Heart right ventricle (tissue), 16 donors: ENCODE measurements around the gene IQCC. TPM values are rescaled to one million over a fixed set of nuclear protein-coding genes. Genes with fewer than 3 reads are reported as not detected.

Experiments used
- ATAC-seq, 8 donors: fragments of 200-7000 bp; cut with Tn5 transposase; one replicate each; pipeline ENCODE4 v1.9.1; 2020; ENCODE audit warnings: mild to moderate bottlenecking in 8 of 8, moderate library complexity in 8 of 8, moderate number of reproducible peaks in 1 of 8
- DNase-seq, 2 donors: peaks; one replicate each; pipeline ENCODE4 v3.0.0-alpha.2; 2020
- H3K27ac ChIP-seq, 10 donors: fragments of 200-600 bp; sonication (generic) in 2 of 10; one replicate each; pipeline versions ENCODE4 v1.5.0 to v1.8.0; 2020 to 2022; ENCODE audit warnings: mild to moderate bottlenecking in 3 of 10
- H3K27me3 ChIP-seq, 7 donors: fragments of 200-600 bp; one replicate each; pipeline ENCODE4 v1.8.0; 2021 to 2022; ENCODE audit warnings: mild to moderate bottlenecking in 2 of 7
- H3K36me3 ChIP-seq, 9 donors: fragments of 200-600 bp; sonication (generic) in 1 of 9; one replicate each; pipeline versions ENCODE4 v1.5.0 to v1.8.0; 2020 to 2022; ENCODE audit warnings: mild to moderate bottlenecking in 2 of 9
- H3K4me1 ChIP-seq, 9 donors: fragments of 200-600 bp; sonication (generic) in 1 of 9; one replicate each; pipeline versions ENCODE4 v1.5.0 to v1.8.0; 2020 to 2022; ENCODE audit warnings: mild to moderate bottlenecking in 4 of 9
- H3K4me3 ChIP-seq, 10 donors: fragments of 200-600 bp; sonication (generic) in 2 of 10; one replicate each; pipeline versions ENCODE4 v1.5.0 to v1.8.0; 2020 to 2022; ENCODE audit warnings: mild to moderate bottlenecking in 7 of 10, moderate library complexity in 2 of 10
- H3K9me3 ChIP-seq, 11 donors: fragments of 200-600 bp in 10 of 11; sonication (generic) in 2 of 11; one replicate each; pipeline versions ENCODE4 v1.5.0 to v1.8.0; 2013 to 2022; ENCODE audit warnings: mild to moderate bottlenecking in 2 of 11, control low read depth in 1 of 11, moderate library complexity in 1 of 11
- WGBS, 2 donors: extraction: QIAGEN DNeasy Blood & Tissue Kit; methylation state at CpG; one replicate each; pipeline ENCODE4 v1.1.7; 2013; ENCODE audit warnings: inconsistent platforms in 1 of 2; 5-methylcytosine and 5-hydroxymethylcytosine counted together
- intact Hi-C, 10 donors: fragments of 100-400 bp; cut with DNase I; formaldehyde crosslinking; loops; one replicate each; pipeline versions ENCODE4 v1.11.1 to v1.14.2; 2022
- polyA plus RNA-seq, 2 donors: library from polyadenylated mRNA; stranded (reverse); fragments of 200-250 nt; gene quantifications; one replicate each; pipeline ENCODE4 v1.2.3, GENCODE V29; 2013
- total RNA-seq, 10 donors: library from RNA; stranded (reverse); fragmentation: NEBNext Ultra II Directional in 3 of 10; extraction: Animal tissue kit (Norgen Biotek cat#: 25700) in 3 of 10; gene quantifications; one replicate each; pipeline versions ENCODE4 v1.2.1 to v1.2.4, GENCODE V29; 2021 to 2023
- TF ChIP-seq, protein P1 (sequence below), 9 donors: fragments of 200-600 bp; sonication (generic) in 2 of 9; IDR thresholded peaks; one replicate each; pipeline versions ENCODE4 v1.5.0 to v1.8.0; 2021 to 2022; ENCODE audit warnings: antibody characterized with exemption in 9 of 9, mild to moderate bottlenecking in 5 of 9, moderate library complexity in 1 of 9
- donor health status: Arrhythmogenic right ventricular cardiomyopathy.
- donor health status: ischemic (EF 13 %, LVEDD 7.1; RV severe dilation, severe dysfunction).
- donor health status: healthy with polysubstance abuse.
- donor health status: DM: no; HTN: yes; CAD: no.
- donor health status: DM: no; HTN: no; CAD: no.
- donor health status: ischemic (EF 25% LVEDD 6.9; RV normal size, moderate dysfunction).
- donor health status: ischemic (EF 25% LVEDD 5.7; RV mildly dilated, moderate dysfunction).
- donor health status: healthy.
- donor health status: DM: yes; HTN: yes; CAD: no.
- donor health status: Ischemic cardiomyopathy.
- donor health status: ischemic (EF 35%, LVEDD 5.7; RV mildly dilated, moderate dysfunction).
- donor health status: nonischemic (EF 11% LVEDD 7.7; RV severe dilation, severe dysfunction).
- donor health status: DM: yes; HTN: yes; CAD: no.
- donor health status: PGD.
- donor health status: ischemic (EF 29% LVEDD 5.4; RV normal size, mild dysfunction).
- donor health status: nonischemic (EF 23%, LVEDD 6.1; RV moderate dilation, normal function).

The IQCC gene
- total and polyA plus RNA-seq, 12 donors: 0.34 to 2.0 (median 0.90) TPM

DNA sequence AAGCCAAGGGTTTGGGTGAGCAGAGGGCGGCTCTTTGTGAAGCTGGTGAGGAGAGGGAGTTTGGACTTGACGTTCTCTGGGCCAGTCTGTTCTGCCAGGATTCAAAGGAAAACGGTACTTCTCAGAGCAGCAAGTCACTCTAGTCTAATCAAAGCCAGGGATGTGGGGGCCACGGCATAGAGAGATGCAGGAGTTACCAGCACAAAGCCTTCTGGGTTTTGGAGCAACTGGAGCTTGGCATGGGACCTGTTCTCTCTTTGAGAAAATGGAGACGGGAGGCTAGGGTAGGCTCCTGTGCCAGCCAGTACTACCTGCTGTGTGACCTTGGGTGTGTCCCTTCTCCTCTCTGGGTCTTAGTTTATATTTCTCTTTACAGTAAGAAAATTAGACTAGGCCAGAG, 23.9 kb upstream of the IQCC start:
- Histone ChIP-seq H3K36me3 (peaks cover 0 to 59% (median 22%) of the 10 kb centered on the region in 9 donors), H3K4me1 (peaks cover 3 to 71% (median 45%) of the 10 kb centered on the region in 9 donors), H3K27ac (peak overlapping the region in 3 of 10 donors; percentile 95 to 97 (median 96)), H3K9me3 (no peaks in the 10 kb centered on the region), H3K27me3 (no peaks in the 10 kb centered on the region), H3K4me3 (peak overlapping the region in 7 of 10 donors; percentile 63 to 80 (median 73))
- WGBS, 2 donors: 84 to 85% methylated on average over 5 of the region's 5 CpGs
- no peak for ATAC-seq
- intact Hi-C loops: loop anchor here in 1 of 10 donors (2.0 kb wide), 1 partner anchor 35 kb away; no protein-coding TSS in a partner anchor
- TF ChIP-seq, protein P1, sequence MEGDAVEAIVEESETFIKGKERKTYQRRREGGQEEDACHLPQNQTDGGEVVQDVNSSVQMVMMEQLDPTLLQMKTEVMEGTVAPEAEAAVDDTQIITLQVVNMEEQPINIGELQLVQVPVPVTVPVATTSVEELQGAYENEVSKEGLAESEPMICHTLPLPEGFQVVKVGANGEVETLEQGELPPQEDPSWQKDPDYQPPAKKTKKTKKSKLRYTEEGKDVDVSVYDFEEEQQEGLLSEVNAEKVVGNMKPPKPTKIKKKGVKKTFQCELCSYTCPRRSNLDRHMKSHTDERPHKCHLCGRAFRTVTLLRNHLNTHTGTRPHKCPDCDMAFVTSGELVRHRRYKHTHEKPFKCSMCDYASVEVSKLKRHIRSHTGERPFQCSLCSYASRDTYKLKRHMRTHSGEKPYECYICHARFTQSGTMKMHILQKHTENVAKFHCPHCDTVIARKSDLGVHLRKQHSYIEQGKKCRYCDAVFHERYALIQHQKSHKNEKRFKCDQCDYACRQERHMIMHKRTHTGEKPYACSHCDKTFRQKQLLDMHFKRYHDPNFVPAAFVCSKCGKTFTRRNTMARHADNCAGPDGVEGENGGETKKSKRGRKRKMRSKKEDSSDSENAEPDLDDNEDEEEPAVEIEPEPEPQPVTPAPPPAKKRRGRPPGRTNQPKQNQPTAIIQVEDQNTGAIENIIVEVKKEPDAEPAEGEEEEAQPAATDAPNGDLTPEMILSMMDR (IDR thresholded peaks at IDR 0.05): no peak
- no peak for DNase-seq

DNA sequence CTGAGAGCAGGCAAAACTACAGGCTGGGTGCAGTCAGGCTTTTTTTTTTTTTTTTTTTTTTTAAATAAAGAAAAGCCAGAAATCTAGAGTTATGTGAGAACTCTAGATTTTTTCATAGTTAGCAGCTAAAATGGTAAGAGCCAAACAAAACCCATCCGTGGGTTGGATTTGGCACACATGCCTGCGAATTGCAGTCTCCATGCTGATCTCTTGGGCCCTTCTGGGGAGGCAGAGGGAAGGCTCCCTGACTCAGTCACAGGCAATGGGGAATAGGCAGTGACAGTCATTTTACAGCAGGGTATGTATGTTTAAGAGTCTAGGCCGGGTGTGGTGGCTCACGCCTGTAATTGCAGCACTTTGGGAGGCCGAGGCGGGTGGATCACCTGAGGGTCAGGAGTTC, 23.4 kb upstream of the IQCC start:
- Histone ChIP-seq H3K4me1 (peaks cover 3 to 73% (median 45%) of the 10 kb centered on the region in 9 donors), H3K36me3 (peaks cover 0 to 62% (median 27%) of the 10 kb centered on the region in 9 donors), H3K4me3 (peak overlapping the region in 3 of 10 donors; percentile 68 to 77 (median 73)), H3K27ac (peak overlapping the region in 2 of 10 donors; percentile 95 to 97), H3K9me3 (no peaks in the 10 kb centered on the region), H3K27me3 (no peaks in the 10 kb centered on the region)
- intact Hi-C loops: no loop called here
- WGBS, 2 donors: 88 to 89% methylated on average over 6 of the region's 6 CpGs
- DNase-seq (no peak), ATAC-seq (no peak)
- TF ChIP-seq, protein P1 (IDR thresholded peaks at IDR 0.05): no peak

DNA sequence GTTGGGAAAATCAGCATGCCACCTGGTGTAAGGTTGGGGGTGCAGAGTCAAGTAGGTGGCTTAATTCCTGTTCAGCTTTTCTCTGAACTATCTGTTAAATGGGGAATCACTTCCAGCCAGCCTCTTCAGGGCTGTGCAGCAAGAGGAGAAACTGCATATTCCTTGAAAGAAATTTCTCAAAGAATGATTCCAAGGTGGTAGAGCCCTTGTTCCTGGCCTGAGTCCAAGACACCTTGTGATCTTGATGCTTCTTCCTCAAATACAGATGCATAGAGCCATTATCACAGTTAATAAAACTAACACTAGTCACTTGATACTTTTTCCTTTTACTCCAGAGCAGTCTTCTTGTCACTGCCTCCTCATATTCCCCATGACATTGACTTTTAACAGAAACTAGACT, 20.8 kb upstream of the IQCC start:
- no peak for ATAC-seq
- TF ChIP-seq, protein P1 (IDR thresholded peaks at IDR 0.05): no peak
- intact Hi-C loops: no loop called here
- no peaks in the 10 kb centered on the region for H3K27me3 ChIP-seq
- H3K4me1 ChIP-seq: peaks cover 3 to 58% (median 38%) of the 10 kb centered on the region in 9 donors
- no peak overlapping the region for H3K27ac ChIP-seq
- H3K4me3 ChIP-seq: no peak overlapping the region
- H3K36me3 ChIP-seq: peaks cover 0 to 88% (median 48%) of the 10 kb centered on the region in 9 donors
- DNase-seq: no peak
- no peaks in the 10 kb centered on the region for H3K9me3 ChIP-seq

DNA sequence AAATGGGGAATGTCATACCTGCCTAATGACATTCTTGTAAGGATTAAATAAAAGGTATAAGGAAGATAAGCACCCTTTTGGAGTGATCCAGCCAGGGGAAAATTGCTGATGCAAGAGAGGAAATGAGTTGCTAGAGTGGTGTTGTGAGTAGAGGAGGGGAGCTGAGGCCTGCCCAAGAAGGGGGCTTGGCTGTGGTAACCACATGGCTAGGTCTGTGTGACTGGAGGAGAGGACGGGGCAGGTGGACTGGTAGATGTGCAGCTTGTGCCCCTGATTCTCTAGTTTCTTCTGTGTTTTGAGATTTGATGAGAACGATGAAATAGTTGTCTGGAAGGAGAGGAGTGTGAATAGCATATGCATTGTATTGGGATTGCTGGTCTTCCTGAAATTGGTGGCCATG, 19.4 kb upstream of the IQCC start:
- Histone ChIP-seq H3K27ac (no peak overlapping the region), H3K4me1 (peaks cover 0 to 50% (median 28%) of the 10 kb centered on the region in 9 donors), H3K4me3 (no peak overlapping the region), H3K36me3 (peaks cover 0 to 100% (median 62%) of the 10 kb centered on the region in 9 donors), H3K27me3 (no peaks in the 10 kb centered on the region), H3K9me3 (no peaks in the 10 kb centered on the region)
- intact Hi-C loops: no loop called here
- ATAC-seq (no peak), DNase-seq (no peak)
- WGBS, 2 donors: 91 to 98% methylated on average over 2 of the region's 2 CpGs
- TF ChIP-seq, protein P1 (IDR thresholded peaks at IDR 0.05): no peak
